LNCaP clone FGC (cell line): Measurements from ENCODE around the gene FCAMR.

ENCODE experiments used
- DNase-seq: peaks from one replicate; pipeline ENCODE4 v3.0.0-alpha.2; 2011; ENCODE audit warnings: low read depth
- H3K4me3 ChIP-seq: 2 replicates; pipeline ENCODE4 v1.5.1; 2011; ENCODE audit warnings: mild to moderate bottlenecking, low read depth, low read length, control low read depth
- TF ChIP-seq, protein P1 (sequence below): IDR thresholded peaks from 2 replicates; pipeline ENCODE4 v1.5.1; 2012; ENCODE audit warnings: mild to moderate bottlenecking; ENCODE audit not compliant: control insufficient read depth, insufficient read depth; ENCODE audit errors: extremely low read depth

The FCAMR gene

DNA sequence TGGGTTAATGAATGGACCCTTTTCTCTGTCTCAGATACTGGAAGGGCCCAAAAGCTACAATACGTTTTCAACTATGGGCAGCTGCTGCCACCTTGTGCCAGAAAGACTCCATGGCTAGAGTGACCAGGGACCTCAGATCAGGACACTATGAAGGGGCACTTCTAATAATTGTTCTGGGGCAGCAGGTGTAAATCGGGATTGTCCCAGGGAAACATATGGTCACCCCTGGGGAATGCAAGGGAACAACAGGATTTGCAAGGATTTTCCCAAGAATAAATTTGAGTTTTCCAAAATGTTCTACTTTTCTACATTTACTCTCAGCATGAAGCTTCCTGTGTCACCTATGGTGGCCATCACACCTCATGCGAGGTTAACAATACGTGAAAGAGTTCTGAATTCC lies 12.0 kb upstream of the FCAMR start:
- TF ChIP-seq, protein P1, sequence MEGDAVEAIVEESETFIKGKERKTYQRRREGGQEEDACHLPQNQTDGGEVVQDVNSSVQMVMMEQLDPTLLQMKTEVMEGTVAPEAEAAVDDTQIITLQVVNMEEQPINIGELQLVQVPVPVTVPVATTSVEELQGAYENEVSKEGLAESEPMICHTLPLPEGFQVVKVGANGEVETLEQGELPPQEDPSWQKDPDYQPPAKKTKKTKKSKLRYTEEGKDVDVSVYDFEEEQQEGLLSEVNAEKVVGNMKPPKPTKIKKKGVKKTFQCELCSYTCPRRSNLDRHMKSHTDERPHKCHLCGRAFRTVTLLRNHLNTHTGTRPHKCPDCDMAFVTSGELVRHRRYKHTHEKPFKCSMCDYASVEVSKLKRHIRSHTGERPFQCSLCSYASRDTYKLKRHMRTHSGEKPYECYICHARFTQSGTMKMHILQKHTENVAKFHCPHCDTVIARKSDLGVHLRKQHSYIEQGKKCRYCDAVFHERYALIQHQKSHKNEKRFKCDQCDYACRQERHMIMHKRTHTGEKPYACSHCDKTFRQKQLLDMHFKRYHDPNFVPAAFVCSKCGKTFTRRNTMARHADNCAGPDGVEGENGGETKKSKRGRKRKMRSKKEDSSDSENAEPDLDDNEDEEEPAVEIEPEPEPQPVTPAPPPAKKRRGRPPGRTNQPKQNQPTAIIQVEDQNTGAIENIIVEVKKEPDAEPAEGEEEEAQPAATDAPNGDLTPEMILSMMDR, result peak; percentile 97

DNA sequence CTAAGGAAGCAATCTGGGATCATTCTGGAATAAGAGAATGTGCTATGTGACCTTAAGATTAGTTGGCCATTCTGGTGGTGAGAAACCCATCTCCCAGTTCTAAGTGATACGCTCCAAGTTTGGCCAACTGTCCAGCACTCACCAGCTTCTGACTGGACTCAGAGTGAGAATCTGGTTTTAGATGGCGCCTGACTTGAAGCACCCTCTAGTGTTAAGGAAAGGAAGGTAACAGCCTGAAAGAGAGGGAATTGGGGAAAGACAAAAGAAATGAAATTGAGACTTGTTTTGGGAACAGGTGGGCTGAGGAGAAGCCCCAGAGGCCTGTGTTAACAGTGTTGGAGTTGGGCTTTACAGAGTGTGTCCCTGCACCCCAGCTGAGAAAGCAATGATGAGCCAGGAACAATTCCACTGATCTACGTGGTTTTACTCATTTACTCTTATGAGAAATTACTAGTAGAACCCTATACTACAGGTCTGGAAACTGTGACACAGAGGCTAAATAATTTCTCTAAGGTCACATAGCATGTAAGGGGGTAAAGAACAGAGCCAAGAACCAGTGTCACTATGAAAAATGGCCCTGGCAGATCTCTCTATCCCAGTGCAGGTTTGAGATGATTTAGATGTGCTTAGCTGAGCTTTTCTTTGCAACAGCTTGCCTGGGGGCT lies 9.3 kb upstream of the FCAMR start:
- no peak overlapping the region for H3K4me3 ChIP-seq
- TF ChIP-seq, protein P1, result peak; percentile 58
- no peak for DNase-seq

More for the DNA sequence above, 12.0 kb upstream of the FCAMR start:
- DNase-seq, result no peak
- H3K4me3 ChIP-seq, result no peak overlapping the region

DNA sequence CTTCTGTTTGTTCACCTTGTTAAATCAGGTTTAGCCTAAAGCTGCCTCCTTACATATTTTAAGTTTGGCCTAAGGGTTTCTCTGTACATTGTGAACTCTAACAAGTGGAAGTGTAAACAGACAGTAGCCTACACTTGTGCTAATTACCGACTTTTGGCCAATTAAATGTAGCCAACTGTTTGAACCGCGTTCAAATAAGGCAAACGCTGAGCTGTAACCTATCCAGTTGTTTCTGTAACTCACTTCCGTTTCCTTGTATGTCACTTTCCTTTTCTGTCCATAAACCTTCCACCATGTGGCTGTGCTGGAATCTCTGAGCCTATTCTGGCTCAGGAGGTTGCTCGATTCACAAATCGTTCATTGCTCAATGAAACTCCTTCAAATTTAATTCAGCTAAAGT lies 8.0 kb upstream of the FCAMR start:
- TF ChIP-seq, protein P1, result no peak
- DNase-seq, result peak; percentile 40
- no peak overlapping the region for H3K4me3 ChIP-seq

DNA sequence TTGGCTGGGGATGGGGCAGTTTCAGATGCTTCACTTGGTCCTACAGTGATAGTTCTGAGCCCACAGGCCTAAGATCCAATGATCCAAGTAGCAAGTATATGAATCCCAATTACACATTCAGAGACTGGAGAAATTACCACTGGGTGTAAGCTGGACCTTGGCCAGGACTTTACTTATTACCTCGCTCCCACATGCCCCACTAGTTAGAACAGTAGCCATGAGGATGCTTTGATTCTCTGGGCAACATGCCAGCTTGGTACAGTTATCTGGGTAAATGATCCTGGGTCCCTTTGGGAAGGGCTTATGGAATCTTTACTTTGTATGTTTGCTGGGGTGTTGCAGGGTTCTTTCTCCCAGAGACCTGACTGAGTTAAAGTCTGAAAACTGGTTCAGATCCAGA lies 5.0 kb upstream of the FCAMR start:
- H3K4me3 ChIP-seq, result no peak overlapping the region
- no peak for DNase-seq
- TF ChIP-seq, protein P1, result no peak

DNA sequence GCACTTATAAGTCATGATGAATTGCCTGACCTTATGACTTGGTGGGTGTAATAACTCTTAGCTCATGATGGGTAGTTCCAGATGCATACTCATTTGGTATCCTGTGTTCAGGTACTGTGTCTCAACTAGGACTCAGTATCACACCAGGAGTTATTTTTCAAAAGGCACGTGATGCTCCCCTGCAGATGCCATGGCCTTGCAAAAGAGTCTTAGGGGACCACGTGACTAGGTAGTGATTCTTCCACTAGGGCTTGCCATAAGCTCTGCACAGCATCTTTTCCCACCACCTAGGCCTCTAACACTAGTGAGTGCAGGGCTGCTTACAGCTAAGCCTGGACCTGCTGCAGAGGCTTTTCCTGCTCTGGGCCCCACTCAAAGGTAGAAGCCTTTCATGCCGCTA lies 3.9 kb upstream of the FCAMR start:
- TF ChIP-seq, protein P1, result no peak
- no peak overlapping the region for H3K4me3 ChIP-seq
- no peak for DNase-seq

DNA sequence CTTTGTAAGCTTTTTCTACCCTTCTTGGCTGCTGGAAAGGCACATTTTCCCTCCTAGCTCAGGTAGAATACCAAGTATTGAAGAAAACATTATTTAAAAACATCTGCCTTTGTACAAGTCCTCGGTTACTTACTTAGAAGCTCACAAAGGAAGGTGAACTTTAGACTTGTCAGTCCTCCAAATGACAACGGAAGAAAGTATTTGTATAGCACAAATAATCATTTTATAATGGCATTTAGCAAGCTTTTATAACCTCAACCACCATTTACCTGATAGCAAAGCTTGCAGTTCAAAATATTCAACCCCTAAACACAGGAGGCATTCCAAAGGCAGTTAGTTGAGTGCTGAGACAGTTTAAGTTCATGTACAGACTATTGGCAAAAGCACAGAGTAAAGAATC lies 2.5 kb upstream of the FCAMR start:
- no peak for DNase-seq
- H3K4me3 ChIP-seq, result no peak overlapping the region
- TF ChIP-seq, protein P1, result no peak
